ENCODE results near the gene ZNF835.

- TF ChIP-seq RAD21 (IDR thresholded peaks at IDR 0.05; ENCODE audit: low read depth) (no peak), NFIC (IDR thresholded peaks at IDR 0.05) (no peak), EP300 (IDR thresholded peaks at IDR 0.05; ENCODE audit: borderline replicate concordance) (no peak), TCF12 (IDR thresholded peaks at IDR 0.05; ENCODE audit: low read depth) (no peak), ZBTB7A (IDR thresholded peaks at IDR 0.05; ENCODE audit: low read depth) (no peak), REST (IDR thresholded peaks at IDR 0.05; ENCODE audit: low read depth) (no peak), YY1 (IDR thresholded peaks at IDR 0.05; ENCODE audit: low read depth) (no peak), MAX (IDR thresholded peaks at IDR 0.05) (no peak), TEAD4 (IDR thresholded peaks at IDR 0.05) (no peak), FOXM1 (IDR thresholded peaks at IDR 0.05; ENCODE audit: borderline replicate concordance, low read depth) (no peak)
Observed at GRCh38 chr19:56613639-56614038, 57.9 kb downstream of the ZNF835 start.
